Stomach (tissue), 9 donors: ENCODE data around the gene SGSH. TPM values are rescaled to one million over a fixed set of nuclear protein-coding genes. Genes with fewer than 3 reads are reported as not detected.

ENCODE experiments used
- DNase-seq, 2 donors: peaks; one replicate each; pipeline versions ENCODE4 v3.0.0 to v3.0.0-alpha.2; 2013 to 2019
- H3K27ac ChIP-seq, 5 donors: fragments of 200-600 bp in 4 of 5; sonication (generic) in 4 of 5; one replicate each; pipeline ENCODE4 v1.5.1; 2013 to 2019; ENCODE audit warnings: mild to moderate bottlenecking in 1 of 5, moderate library complexity in 1 of 5
- H3K27me3 ChIP-seq, 3 donors: fragments of 200-600 bp; sonication (generic); one replicate each; pipeline ENCODE4 v1.5.1; 2017 to 2019; ENCODE audit warnings: mixed run types in 1 of 3
- H3K36me3 ChIP-seq, 4 donors: fragments of 200-600 bp; sonication (generic); 1 replicate in 3 of 4; 2 replicates in 1 of 4; pipeline ENCODE4 v1.5.1; 2016 to 2019
- H3K4me1 ChIP-seq, 4 donors: fragments of 200-600 bp; sonication (generic); one replicate each; pipeline ENCODE4 v1.5.1; 2016 to 2019
- H3K4me3 ChIP-seq, 4 donors: fragments of 200-600 bp; sonication (generic) in 3 of 4; one replicate each; pipeline ENCODE4 v1.5.1; 2016 to 2019; ENCODE audit warnings: mild to moderate bottlenecking in 1 of 4
- H3K9me3 ChIP-seq, 4 donors: fragments of 200-600 bp; sonication (generic); one replicate each; pipeline ENCODE4 v1.5.1; 2016 to 2019
- CTCF ChIP-seq, 7 experiments: fragments of 450-650 bp in 4 of 7; fragments of 200-600 bp in 3 of 7; sonication (generic) in 3 of 7; IDR thresholded peaks; one replicate each; pipeline ENCODE4 v1.5.1; 2016 to 2019; ENCODE audit warnings: antibody characterized with exemption in 7 of 7, control low read depth in 2 of 7, mild to moderate bottlenecking in 1 of 7
- EP300 ChIP-seq: sonication (generic); formaldehyde crosslinking; IDR thresholded peaks from one replicate; pipeline ENCODE4 v1.6.1; 2017; ENCODE audit warnings: antibody characterized with exemption
- POLR2A ChIP-seq, 4 donors: fragments of 450-650 bp; IDR thresholded peaks; one replicate each; pipeline ENCODE4 v1.6.1; 2016; ENCODE audit warnings: antibody characterized with exemption in 4 of 4, control low read depth in 2 of 4, mild to moderate bottlenecking in 1 of 4, moderate library complexity in 1 of 4
- POLR2AphosphoS5 ChIP-seq, 3 donors: sonication (generic); formaldehyde crosslinking; IDR thresholded peaks; one replicate each; pipeline ENCODE4 v1.6.1; 2016; ENCODE audit warnings: antibody characterized with exemption in 3 of 3
- WGBS, 5 donors: extraction: QIAGEN DNeasy Blood & Tissue Kit in 3 of 5; methylation state at CpG; one replicate each; pipeline versions ENCODE4 v1.1.5 to v1.1.7; 2013 to 2018; 5-methylcytosine and 5-hydroxymethylcytosine counted together
- intact Hi-C: fragments of 100-400 bp; cut with DNase I; formaldehyde crosslinking; loops from one replicate; pipeline ENCODE4 v1.15.1; 2023; ENCODE audit warnings: low total_unique reads
- polyA plus RNA-seq, 3 donors: library from polyadenylated mRNA; stranded (reverse); fragments of 200-250 nt; gene quantifications; one replicate each; pipeline ENCODE4 v1.2.3, GENCODE V29; 2013
- total RNA-seq, 5 donors: library from RNA; depleted of rRNA; stranded (reverse); fragments of >200 nt; gene quantifications; one replicate each; pipeline versions ENCODE4 v1.1.0 to v1.2.3, GENCODE V29; 2014 to 2016
- donor health status: healthy with polysubstance abuse.
- donor health status: Bipolar disorder and iron deficiency.
- donor health status: healthy.

Gene SGSH
- total and polyA plus RNA-seq, 8 donors: 15.7 to 307 (median 41.5) TPM

- TF ChIP-seq POLR2AphosphoS5 (IDR thresholded peaks at IDR 0.05) (no peak), CTCF (IDR thresholded peaks at IDR 0.05) (no peak), POLR2A (IDR thresholded peaks at IDR 0.05) (no peak), EP300 (no peak)
- peaks cover 0 to 47% (median 35%) of the 10 kb centered on the region in 4 donors for H3K36me3 ChIP-seq
- no peaks in the 10 kb centered on the region for H3K9me3 ChIP-seq
- no peak overlapping the region for H3K4me3 ChIP-seq
- peaks cover 5 to 29% (median 23%) of the 10 kb centered on the region in 4 donors for H3K4me1 ChIP-seq
- H3K27me3 ChIP-seq: no peaks in the 10 kb centered on the region
- no peak overlapping the region for H3K27ac ChIP-seq
- DNase-seq: no peak
- intact Hi-C loops: no loop called here
- WGBS, 5 donors: 83 to 90% (median 86%) methylated on average over 6 of the region's 6 CpGs
Measured at GRCh38 chr17:80224683-80225082, 4.5 kb upstream of the SGSH start.

- no peak for TF ChIP-seq POLR2A (IDR thresholded peaks at IDR 0.05)
- TF ChIP-seq EP300: no peak
- no peak for TF ChIP-seq POLR2AphosphoS5 (IDR thresholded peaks at IDR 0.05)
- no peak for TF ChIP-seq CTCF (IDR thresholded peaks at IDR 0.05)
- H3K4me3 ChIP-seq: no peak overlapping the region
- no peak for DNase-seq
- peaks cover 11 to 36% (median 30%) of the 10 kb centered on the region in 4 donors for H3K4me1 ChIP-seq
- no peak overlapping the region for H3K27ac ChIP-seq
- 80 to 98% (median 92%) methylated on average over 11 of the region's 11 CpGs for WGBS, 5 donors
- intact Hi-C loops: no loop called here
- H3K9me3 ChIP-seq: no peaks in the 10 kb centered on the region
- H3K27me3 ChIP-seq: no peaks in the 10 kb centered on the region
- H3K36me3 ChIP-seq: peaks cover 0 to 40% (median 33%) of the 10 kb centered on the region in 4 donors
Measured at GRCh38 chr17:80223838-80224497, 3.8 kb upstream of the SGSH start.

- DNase-seq: no peak
- TF ChIP-seq POLR2A (IDR thresholded peaks at IDR 0.05) (no peak), CTCF (IDR thresholded peaks at IDR 0.05) (no peak), EP300 (no peak), POLR2AphosphoS5 (IDR thresholded peaks at IDR 0.05) (no peak)
- H3K9me3 ChIP-seq: no peaks in the 10 kb centered on the region
- H3K27me3 ChIP-seq: no peaks in the 10 kb centered on the region
- intact Hi-C loops: no loop called here
- peaks cover 0 to 33% (median 27%) of the 10 kb centered on the region in 4 donors for H3K36me3 ChIP-seq
- 93 to 96% (median 95%) methylated on average over 18 of the region's 18 CpGs for WGBS, 5 donors
- H3K27ac ChIP-seq: no peak overlapping the region
- H3K4me1 ChIP-seq: peaks cover 16 to 41% (median 37%) of the 10 kb centered on the region in 4 donors
- no peak overlapping the region for H3K4me3 ChIP-seq
Measured at GRCh38 chr17:80223142-80223815, 3.1 kb upstream of the SGSH start.

GRCh38 chr17:80222376-80223141, 2.4 kb upstream of the SGSH start:
- Histone ChIP-seq H3K27me3 (no peaks in the 10 kb centered on the region), H3K27ac (no peak overlapping the region), H3K4me1 (peaks cover 17 to 47% (median 43%) of the 10 kb centered on the region in 4 donors), H3K36me3 (peaks cover 0 to 30% (median 25%) of the 10 kb centered on the region in 4 donors), H3K9me3 (no peaks in the 10 kb centered on the region), H3K4me3 (no peak overlapping the region)
- TF ChIP-seq POLR2AphosphoS5 (IDR thresholded peaks at IDR 0.05) (no peak), EP300 (no peak), POLR2A (IDR thresholded peaks at IDR 0.05) (no peak), CTCF (IDR thresholded peaks at IDR 0.05) (no peak)
- WGBS, 5 donors: 87 to 91% (median 89%) methylated on average over 17 to 18 of the region's 18 CpGs
- DNase-seq: no peak
- intact Hi-C loops: no loop called here
